A172 (cell line): Measurements from ENCODE around the gene TRAPPC3L. TPM values are rescaled to one million over a fixed set of nuclear protein-coding genes. Genes with fewer than 3 reads are reported as not detected.
"Not testable (repeated sequence)": the region's sequence is repeated elsewhere in the genome, so short reads cannot be mapped to it uniquely, and the experiment has no call there.

Experiments
- DNase-seq: peaks from one replicate; pipeline ENCODE4 v3.0.0-alpha.2; 2015; ENCODE audit warnings: low spot score
- total RNA-seq: library from RNA; depleted of rRNA; stranded (reverse); fragments of >200 nt; shearing (Covaris generic); gene quantifications from 2 replicates; pipeline ENCODE4 v1.2.3, GENCODE V29; 2014

Gene TRAPPC3L
- total RNA-seq, 1 experiment from 2014 or later, result not detected

- DNase-seq, result no peak
Measured at GRCh38 chr6:116513224-116513875, 32.1 kb downstream of the TRAPPC3L start.

GRCh38 chr6:116512734-116513133 lies 32.8 kb downstream of the TRAPPC3L start:
- DNase-seq, result no peak

- DNase-seq, result no peak
Measured at GRCh38 chr6:116512111-116512559, 33.3 kb downstream of the TRAPPC3L start.

GRCh38 chr6:116511424-116512110 lies 33.9 kb downstream of the TRAPPC3L start, which contains the start of gene CALHM5:
Gene CALHM5 (plus strand): TSS chr6:116511639. CDS start chr6:116511697, 58 bp downstream.
- DNase-seq, result peak; percentile 88

GRCh38 chr6:116508527-116508926 lies 37.0 kb downstream of the TRAPPC3L start:
- DNase-seq, result no peak

- no peak for DNase-seq
Measured at GRCh38 chr6:116507324-116507723, 38.2 kb downstream of the TRAPPC3L start.

GRCh38 chr6:116500969-116501433 lies 44.5 kb downstream of the TRAPPC3L start:
- DNase-seq, result peak; percentile 25

- no peak for DNase-seq
Measured at GRCh38 chr6:116497113-116497676, 48.3 kb downstream of the TRAPPC3L start.

- not testable (repeated sequence) for DNase-seq
Measured at GRCh38 chr6:116495161-116495560, 50.3 kb downstream of the TRAPPC3L start.

GRCh38 chr6:116492331-116493067 lies 53.0 kb downstream of the TRAPPC3L start:
- no peak for DNase-seq

GRCh38 chr6:116491610-116492330 lies 53.7 kb downstream of the TRAPPC3L start:
- DNase-seq, result no peak

- DNase-seq, result no peak
Measured at GRCh38 chr6:116485559-116486184, 59.8 kb downstream of the TRAPPC3L start.

GRCh38 chr6:116483616-116484015 lies 61.9 kb downstream of the TRAPPC3L start:
- DNase-seq, result no peak

- DNase-seq, result no peak
Measured at GRCh38 chr6:116482780-116483179, 62.7 kb downstream of the TRAPPC3L start.

- DNase-seq, result no peak
Measured at GRCh38 chr6:116476002-116476678, 69.3 kb downstream of the TRAPPC3L start.

- no peak for DNase-seq
Measured at GRCh38 chr6:116475141-116475540, 70.3 kb downstream of the TRAPPC3L start.

GRCh38 chr6:116472706-116473105 lies 72.8 kb downstream of the TRAPPC3L start:
- DNase-seq, result no peak

- no peak for DNase-seq
Measured at GRCh38 chr6:116471531-116471930, 74.0 kb downstream of the TRAPPC3L start.

GRCh38 chr6:116468293-116468692 lies 77.2 kb downstream of the TRAPPC3L start:
- no peak for DNase-seq

GRCh38 chr6:116467514-116467913 lies 78.0 kb downstream of the TRAPPC3L start:
- DNase-seq, result no peak
